ENCODE measurements around the gene PLXDC2.

The PLXDC2 gene

GRCh38 chr10:19946791-19947190 is 130.6 kb downstream of the PLXDC2 start:
- no peak for DNase-seq (ENCODE audit: extremely low spot score)
- TF ChIP-seq PKNOX1 (IDR thresholded peaks at IDR 0.05) (no peak), NFRKB (IDR thresholded peaks at IDR 0.05) (no peak), TARDBP (IDR thresholded peaks at IDR 0.05) (no peak), L3MBTL2 (conservative IDR thresholded peaks at IDR 0.05) (no peak), HDGF (IDR thresholded peaks at IDR 0.05; ENCODE audit: borderline replicate concordance) (no peak), SUZ12 (IDR thresholded peaks at IDR 0.05) (no peak), ELF4 (IDR thresholded peaks at IDR 0.05) (no peak), LEF1 (IDR thresholded peaks at IDR 0.05; ENCODE audit: borderline replicate concordance) (no peak), ZNF384 (IDR thresholded peaks at IDR 0.05) (no peak), FOXM1 (IDR thresholded peaks at IDR 0.05; ENCODE audit: borderline replicate concordance) (no peak), ARNT (IDR thresholded peaks at IDR 0.05) (no peak), SP1 (IDR thresholded peaks at IDR 0.05) (no peak), BHLHE40 (IDR thresholded peaks at IDR 0.05; ENCODE audit: borderline replicate concordance) (no peak), FOXA1 (IDR thresholded peaks at IDR 0.05) (no peak), CTBP1 (IDR thresholded peaks at IDR 0.05; ENCODE audit: borderline replicate concordance) (no peak), FOXK2 (IDR thresholded peaks at IDR 0.05) (no peak)
- ChIA-PET CTCF (no interaction called here), POLR2A (no interaction called here)

- no peak for DNase-seq (ENCODE audit: extremely low spot score)
- TF ChIP-seq L3MBTL2 (conservative IDR thresholded peaks at IDR 0.05) (no peak), PKNOX1 (IDR thresholded peaks at IDR 0.05) (no peak), FOXK2 (IDR thresholded peaks at IDR 0.05) (no peak), BHLHE40 (IDR thresholded peaks at IDR 0.05; ENCODE audit: borderline replicate concordance) (no peak), CTBP1 (IDR thresholded peaks at IDR 0.05; ENCODE audit: borderline replicate concordance) (no peak), ZNF384 (IDR thresholded peaks at IDR 0.05) (no peak), FOXA1 (IDR thresholded peaks at IDR 0.05) (no peak), HDGF (IDR thresholded peaks at IDR 0.05; ENCODE audit: borderline replicate concordance) (no peak), SP1 (IDR thresholded peaks at IDR 0.05) (no peak), TARDBP (IDR thresholded peaks at IDR 0.05) (no peak), NFRKB (IDR thresholded peaks at IDR 0.05) (no peak), LEF1 (IDR thresholded peaks at IDR 0.05; ENCODE audit: borderline replicate concordance) (no peak), SUZ12 (IDR thresholded peaks at IDR 0.05) (no peak)
- CTCF ChIA-PET, result no interaction called here
- POLR2A ChIA-PET, result no interaction called here
Observed at GRCh38 chr10:19947215-19947614, 131.0 kb downstream of the PLXDC2 start.

GRCh38 chr10:19947656-19948055 is 131.4 kb downstream of the PLXDC2 start:
- no peak for DNase-seq (ENCODE audit: extremely low spot score)
- CTCF ChIA-PET, result no interaction called here
- TF ChIP-seq TARDBP (IDR thresholded peaks at IDR 0.05) (no peak), ZNF384 (IDR thresholded peaks at IDR 0.05) (no peak), NFRKB (IDR thresholded peaks at IDR 0.05) (no peak)
- POLR2A ChIA-PET, result no interaction called here

- ChIA-PET CTCF (no interaction called here), POLR2A (no interaction called here)
- no peak for DNase-seq (ENCODE audit: extremely low spot score)
- TF ChIP-seq NFRKB (IDR thresholded peaks at IDR 0.05) (no peak), TARDBP (IDR thresholded peaks at IDR 0.05) (no peak), ELF4 (IDR thresholded peaks at IDR 0.05) (no peak), LEF1 (IDR thresholded peaks at IDR 0.05; ENCODE audit: borderline replicate concordance) (no peak), ARNT (IDR thresholded peaks at IDR 0.05) (no peak), FOXA1 (IDR thresholded peaks at IDR 0.05) (no peak)
Observed at GRCh38 chr10:19952224-19953010, 136.2 kb downstream of the PLXDC2 start.

GRCh38 chr10:19954601-19955000 is 138.4 kb downstream of the PLXDC2 start:
- DNase-seq (ENCODE audit: extremely low spot score), result no peak
- ChIA-PET POLR2A (no interaction called here), CTCF (no interaction called here)
- TF ChIP-seq SP1 (IDR thresholded peaks at IDR 0.05) (no peak), HDGF (IDR thresholded peaks at IDR 0.05; ENCODE audit: borderline replicate concordance) (no peak), L3MBTL2 (conservative IDR thresholded peaks at IDR 0.05) (no peak), PKNOX1 (IDR thresholded peaks at IDR 0.05) (no peak), FOXK2 (IDR thresholded peaks at IDR 0.05) (no peak), TARDBP (IDR thresholded peaks at IDR 0.05) (no peak), LEF1 (IDR thresholded peaks at IDR 0.05; ENCODE audit: borderline replicate concordance) (no peak), FOXA1 (IDR thresholded peaks at IDR 0.05) (no peak), FOXM1 (IDR thresholded peaks at IDR 0.05; ENCODE audit: borderline replicate concordance) (no peak)

GRCh38 chr10:19956516-19957032 is 140.3 kb downstream of the PLXDC2 start:
- no peak for DNase-seq (ENCODE audit: extremely low spot score)
- TF ChIP-seq NFRKB (IDR thresholded peaks at IDR 0.05), result no peak
- no peak for TF ChIP-seq BHLHE40 (IDR thresholded peaks at IDR 0.05; ENCODE audit: borderline replicate concordance)
- TF ChIP-seq TARDBP (IDR thresholded peaks at IDR 0.05), result no peak
- no peak for TF ChIP-seq L3MBTL2 (conservative IDR thresholded peaks at IDR 0.05)
- no peak for TF ChIP-seq SUZ12 (IDR thresholded peaks at IDR 0.05)
- TF ChIP-seq ZNF384 (IDR thresholded peaks at IDR 0.05), result no peak
- no peak for TF ChIP-seq FOXM1 (IDR thresholded peaks at IDR 0.05; ENCODE audit: borderline replicate concordance)
- CTCF ChIA-PET, result no interaction called here
- POLR2A ChIA-PET, result no interaction called here
